Fibroblast of pulmonary artery (primary cell): ENCODE data around the gene TMEM184B.

Experiments
- DNase-seq: peaks from one replicate; pipeline ENCODE4 v3.0.0-alpha.2; 2010; ENCODE audit warnings: low read depth
- H3K4me3 ChIP-seq: replicated peaks from 2 replicates; pipeline ENCODE4 v1.5.1; 2011; ENCODE audit warnings: low read depth, mild to moderate bottlenecking, control low read depth, low read length, moderate library complexity
- TF ChIP-seq, protein P1 (sequence below): IDR thresholded peaks from 2 replicates; pipeline ENCODE4 v1.5.1; 2011; ENCODE audit warnings: mild to moderate bottlenecking, control low read depth, low read length, inconsistent platforms; ENCODE audit errors: missing control alignments

The TMEM184B gene

DNA sequence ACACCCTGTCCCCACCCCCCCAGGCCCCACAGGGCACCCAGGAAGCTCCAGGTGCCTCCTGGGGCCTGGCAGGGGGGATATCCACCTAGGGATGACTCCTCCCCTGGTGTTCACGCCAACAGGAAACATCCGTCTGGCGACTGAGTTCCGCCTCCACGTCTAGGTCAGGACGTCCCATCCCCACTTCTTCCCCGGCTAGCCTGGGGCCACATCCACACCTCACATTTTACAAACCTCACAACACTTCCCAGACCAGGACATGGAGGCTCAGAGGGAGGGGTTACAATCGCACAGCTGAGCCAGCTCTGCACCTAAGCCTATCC is 50.1 kb downstream of the TMEM184B start:
- H3K4me3 ChIP-seq, result no peak overlapping the region
- DNase-seq, result no peak
- TF ChIP-seq, protein P1, sequence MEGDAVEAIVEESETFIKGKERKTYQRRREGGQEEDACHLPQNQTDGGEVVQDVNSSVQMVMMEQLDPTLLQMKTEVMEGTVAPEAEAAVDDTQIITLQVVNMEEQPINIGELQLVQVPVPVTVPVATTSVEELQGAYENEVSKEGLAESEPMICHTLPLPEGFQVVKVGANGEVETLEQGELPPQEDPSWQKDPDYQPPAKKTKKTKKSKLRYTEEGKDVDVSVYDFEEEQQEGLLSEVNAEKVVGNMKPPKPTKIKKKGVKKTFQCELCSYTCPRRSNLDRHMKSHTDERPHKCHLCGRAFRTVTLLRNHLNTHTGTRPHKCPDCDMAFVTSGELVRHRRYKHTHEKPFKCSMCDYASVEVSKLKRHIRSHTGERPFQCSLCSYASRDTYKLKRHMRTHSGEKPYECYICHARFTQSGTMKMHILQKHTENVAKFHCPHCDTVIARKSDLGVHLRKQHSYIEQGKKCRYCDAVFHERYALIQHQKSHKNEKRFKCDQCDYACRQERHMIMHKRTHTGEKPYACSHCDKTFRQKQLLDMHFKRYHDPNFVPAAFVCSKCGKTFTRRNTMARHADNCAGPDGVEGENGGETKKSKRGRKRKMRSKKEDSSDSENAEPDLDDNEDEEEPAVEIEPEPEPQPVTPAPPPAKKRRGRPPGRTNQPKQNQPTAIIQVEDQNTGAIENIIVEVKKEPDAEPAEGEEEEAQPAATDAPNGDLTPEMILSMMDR, result no peak

DNA sequence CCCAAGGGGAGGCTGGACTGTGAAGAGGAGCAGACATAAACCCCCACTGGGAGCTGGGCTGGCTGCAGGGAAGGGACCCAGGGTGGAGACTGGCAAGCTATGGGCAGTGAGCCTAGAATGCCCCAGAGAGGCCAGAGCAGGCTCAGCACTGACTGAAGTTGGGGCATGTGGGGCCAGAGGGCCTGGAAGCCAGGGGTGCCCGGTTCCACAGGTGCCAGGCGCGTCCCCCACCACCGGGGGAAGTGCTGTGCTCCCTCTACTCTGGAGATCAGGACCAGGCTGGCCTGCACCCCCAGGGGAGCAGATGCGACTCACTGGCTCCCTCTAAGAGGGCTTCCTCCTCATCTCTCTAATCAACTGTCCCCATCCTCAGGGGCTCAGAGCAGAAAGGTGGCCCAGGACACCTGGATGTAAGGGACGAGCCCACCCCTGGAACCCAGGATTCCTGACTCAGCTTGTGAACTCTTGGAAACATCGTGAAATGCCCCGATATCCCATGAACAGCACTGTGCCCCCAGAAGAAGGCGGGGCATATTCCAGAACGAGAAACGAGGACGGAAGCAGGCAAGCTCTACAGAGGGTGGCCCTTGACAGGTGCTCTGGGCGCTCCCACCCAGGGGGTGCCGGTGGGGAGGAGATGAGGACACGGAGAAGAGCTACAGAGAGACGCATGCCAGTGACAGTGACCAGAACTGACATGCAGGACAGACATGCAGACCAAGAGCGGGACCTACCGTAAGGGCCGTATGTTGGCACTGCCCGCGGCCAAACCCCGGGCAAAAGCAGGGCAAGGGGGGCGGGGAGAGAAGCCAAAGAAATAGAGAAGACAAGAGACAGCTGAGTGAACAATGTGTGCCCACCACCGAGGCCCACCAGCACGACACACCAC is 50.7 kb downstream of the TMEM184B start:
- TF ChIP-seq, protein P1, result no peak
- DNase-seq, result no peak
- no peak overlapping the region for H3K4me3 ChIP-seq

DNA sequence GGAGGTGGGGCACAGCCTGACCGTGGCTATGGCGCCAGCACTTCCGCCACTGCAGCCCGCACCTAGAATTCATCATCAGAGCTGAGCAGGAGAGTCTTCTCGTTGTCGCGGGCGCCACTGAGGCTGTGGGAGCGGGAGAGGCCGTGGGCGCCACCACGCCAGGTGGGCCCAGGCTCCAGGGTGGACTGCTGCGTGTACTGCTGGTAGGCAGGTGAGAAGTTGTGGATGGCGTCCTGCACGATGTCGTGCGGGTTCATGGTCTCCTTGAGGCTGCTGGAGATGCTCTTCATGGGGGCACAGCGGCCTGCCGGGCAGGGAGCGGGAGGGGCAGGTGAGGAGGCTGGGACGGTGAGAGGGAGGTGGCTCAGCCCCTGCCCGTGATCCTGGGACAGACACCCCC is 51.4 kb downstream of the TMEM184B start:
- no peak overlapping the region for H3K4me3 ChIP-seq
- TF ChIP-seq, protein P1, result no peak
- no peak for DNase-seq

DNA sequence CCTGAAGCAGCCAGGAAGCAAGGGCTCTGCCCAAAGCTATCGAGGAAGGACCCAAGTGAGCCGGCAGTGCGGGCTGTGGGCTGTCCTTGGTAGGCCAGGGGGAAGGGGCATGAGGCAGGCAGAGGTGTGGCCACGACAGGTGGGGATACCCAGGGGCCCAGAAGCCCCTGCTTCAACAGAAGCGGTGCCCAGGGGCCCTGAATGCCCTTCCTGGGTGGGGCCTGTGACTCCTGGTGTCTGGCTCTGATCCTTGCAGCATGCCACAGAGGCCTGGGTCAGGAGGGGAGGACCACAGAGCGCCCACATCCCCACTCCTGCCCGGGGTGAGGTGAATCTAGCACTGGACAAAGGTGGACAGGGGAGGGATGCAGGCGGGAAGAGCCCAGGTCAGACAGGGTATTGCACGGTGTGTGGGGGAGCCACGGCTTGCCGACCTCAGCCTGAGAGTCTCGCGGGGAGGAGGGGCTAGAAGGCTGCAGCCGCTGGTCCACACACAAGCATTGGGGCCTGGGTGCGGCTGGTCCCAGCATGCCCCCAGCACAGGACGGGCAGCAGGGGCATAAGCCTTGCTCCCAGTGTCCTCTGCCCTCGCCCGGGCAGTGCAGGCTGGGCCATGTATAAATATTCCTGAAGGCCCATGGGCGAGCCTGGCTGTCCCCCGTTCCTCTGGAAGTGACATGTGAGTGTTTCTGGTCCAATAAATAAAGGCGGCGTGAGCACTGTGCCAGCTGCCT is 52.0 kb downstream of the TMEM184B start:
- no peak overlapping the region for H3K4me3 ChIP-seq
- DNase-seq, result no peak
- TF ChIP-seq, protein P1, result no peak

DNA sequence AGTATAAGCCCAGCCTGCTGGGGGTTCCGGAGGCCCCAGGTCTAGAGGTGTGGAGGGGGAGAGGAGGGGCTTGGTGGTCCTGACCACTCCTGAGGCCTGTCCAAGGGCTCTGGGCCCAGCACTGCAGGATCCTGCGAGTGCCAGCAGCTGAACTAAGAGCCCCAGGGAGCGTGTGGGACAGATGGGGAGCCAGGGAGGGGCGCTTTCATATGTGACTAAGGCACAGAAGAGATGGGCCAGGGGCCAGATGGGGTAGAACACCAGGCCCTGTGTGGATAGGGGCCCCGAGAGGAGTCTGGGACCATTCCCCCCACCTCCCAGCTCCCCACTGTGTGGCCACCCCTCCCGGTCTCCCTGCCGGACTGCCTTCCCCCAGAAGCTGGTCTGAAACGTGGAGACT is 52.6 kb downstream of the TMEM184B start:
- H3K4me3 ChIP-seq, result no peak overlapping the region
- no peak for DNase-seq
- TF ChIP-seq, protein P1, result no peak

DNA sequence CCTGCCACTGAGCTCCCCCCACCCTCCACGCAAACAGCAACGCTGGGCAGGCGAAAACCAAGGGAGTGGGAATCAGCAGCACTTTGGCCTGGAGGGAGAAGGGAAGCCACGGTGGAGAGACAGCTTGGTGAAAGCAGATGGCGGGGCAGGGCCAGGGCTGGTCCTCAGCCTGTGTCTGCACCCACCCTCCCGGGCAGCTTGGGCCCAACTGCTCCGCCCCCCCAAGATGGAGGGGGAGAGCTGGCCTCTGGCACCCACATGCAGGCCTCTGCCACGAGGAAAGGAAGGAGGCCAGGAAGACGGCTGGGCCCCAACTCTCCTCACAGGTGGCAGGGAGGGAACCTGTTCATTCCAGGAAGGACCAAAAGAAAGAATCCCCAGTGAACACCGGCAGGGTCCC is 53.2 kb downstream of the TMEM184B start:
- TF ChIP-seq, protein P1, result no peak
- no peak overlapping the region for H3K4me3 ChIP-seq
- DNase-seq, result no peak
